GM18508 (cell line): Measurements from ENCODE around the gene GAPDH.
"Not testable (repeated sequence)": the region's sequence is repeated elsewhere in the genome, so short reads cannot be mapped to it uniquely, and the experiment has no call there.

Source experiments
- ATAC-seq: cut with Tn5 transposase; IDR thresholded peaks from one replicate; pipeline ENCODE4 v1.9.1; 2021; ENCODE audit warnings: moderate number of reproducible peaks; ENCODE audit not compliant: insufficient read depth, unreplicated experiment

Gene GAPDH

DNA sequence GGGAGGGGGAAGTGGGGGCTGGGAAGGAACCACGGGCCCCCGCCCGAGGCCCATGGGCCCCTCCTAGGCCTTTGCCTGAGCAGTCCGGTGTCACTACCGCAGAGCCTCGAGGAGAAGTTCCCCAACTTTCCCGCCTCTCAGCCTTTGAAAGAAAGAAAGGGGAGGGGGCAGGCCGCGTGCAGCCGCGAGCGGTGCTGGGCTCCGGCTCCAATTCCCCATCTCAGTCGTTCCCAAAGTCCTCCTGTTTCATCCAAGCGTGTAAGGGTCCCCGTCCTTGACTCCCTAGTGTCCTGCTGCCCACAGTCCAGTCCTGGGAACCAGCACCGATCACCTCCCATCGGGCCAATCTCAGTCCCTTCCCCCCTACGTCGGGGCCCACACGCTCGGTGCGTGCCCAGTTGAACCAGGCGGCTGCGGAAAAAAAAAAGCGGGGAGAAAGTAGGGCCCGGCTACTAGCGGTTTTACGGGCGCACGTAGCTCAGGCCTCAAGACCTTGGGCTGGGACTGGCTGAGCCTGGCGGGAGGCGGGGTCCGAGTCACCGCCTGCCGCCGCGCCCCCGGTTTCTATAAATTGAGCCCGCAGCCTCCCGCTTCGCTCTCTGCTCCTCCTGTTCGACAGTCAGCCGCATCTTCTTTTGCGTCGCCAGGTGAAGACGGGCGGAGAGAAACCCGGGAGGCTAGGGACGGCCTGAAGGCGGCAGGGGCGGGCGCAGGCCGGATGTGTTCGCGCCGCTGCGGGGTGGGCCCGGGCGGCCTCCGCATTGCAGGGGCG is at the start of gene GAPDH:
TSS of gene GAPDH (plus strand) at position 595 of the 772 bp plus-strand sequence. CDS start 316 bp downstream, outside the sequence.
- peak; percentile 40 for ATAC-seq

DNA sequence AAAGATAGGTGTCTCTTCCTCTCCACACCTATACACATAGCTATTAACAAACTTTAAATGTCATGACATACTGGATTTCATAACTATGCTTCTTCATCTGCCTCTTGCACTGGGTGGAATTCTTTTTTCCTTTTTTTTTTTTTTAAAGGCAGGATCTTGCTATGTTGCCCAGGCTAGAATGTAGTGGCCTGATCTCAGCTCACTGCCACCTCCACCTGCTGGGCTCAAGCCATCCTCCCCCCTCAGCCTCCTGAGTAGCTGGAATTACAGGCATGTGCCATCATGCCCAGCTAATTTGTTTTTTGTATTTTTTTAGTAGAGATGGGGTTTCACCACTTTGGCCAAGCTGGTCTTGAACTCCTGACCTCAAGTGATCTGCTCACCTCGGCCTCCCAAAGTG is 46.1 kb upstream of the GAPDH start:
- no peak for ATAC-seq

DNA sequence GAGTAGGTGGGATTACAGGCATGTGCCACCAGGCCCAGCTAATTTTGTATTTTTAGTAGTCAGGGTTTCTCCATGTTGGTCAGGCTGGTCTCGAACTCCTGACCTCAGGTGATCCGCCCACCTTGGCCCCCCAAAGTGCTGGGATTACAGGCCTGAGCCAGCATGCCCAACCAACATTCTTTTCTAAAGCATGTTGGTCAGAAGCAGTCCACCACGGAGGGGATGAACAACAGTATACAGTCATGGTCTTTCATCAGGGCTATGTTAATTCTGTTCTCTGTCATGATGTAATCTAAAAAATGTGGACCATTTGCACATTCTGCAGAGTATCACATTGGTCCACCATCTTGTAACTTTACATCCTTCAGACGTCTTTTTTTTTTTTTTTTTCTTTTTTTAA is 44.9 kb upstream of the GAPDH start:
- no peak for ATAC-seq

DNA sequence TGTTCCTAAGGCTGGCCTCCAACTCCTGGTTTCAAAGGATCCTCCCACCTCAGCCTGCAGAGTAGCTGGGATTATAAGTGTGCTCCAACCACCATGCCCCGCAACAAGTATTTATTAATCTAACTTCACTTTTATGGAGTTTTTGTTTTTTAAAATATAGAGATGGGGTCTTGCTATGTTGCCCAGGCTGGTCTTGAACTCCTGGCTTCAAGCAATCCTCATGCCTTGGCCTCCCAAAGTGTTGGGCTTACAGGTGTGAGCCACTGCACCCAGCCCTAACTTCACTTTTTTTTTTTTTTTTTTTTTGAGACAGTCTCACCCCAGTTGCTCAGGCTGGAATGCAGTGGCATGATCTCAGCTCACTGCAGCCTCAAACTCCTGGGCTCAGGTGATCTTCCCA is 43.6 kb upstream of the GAPDH start:
- ATAC-seq = not testable (repeated sequence)

DNA sequence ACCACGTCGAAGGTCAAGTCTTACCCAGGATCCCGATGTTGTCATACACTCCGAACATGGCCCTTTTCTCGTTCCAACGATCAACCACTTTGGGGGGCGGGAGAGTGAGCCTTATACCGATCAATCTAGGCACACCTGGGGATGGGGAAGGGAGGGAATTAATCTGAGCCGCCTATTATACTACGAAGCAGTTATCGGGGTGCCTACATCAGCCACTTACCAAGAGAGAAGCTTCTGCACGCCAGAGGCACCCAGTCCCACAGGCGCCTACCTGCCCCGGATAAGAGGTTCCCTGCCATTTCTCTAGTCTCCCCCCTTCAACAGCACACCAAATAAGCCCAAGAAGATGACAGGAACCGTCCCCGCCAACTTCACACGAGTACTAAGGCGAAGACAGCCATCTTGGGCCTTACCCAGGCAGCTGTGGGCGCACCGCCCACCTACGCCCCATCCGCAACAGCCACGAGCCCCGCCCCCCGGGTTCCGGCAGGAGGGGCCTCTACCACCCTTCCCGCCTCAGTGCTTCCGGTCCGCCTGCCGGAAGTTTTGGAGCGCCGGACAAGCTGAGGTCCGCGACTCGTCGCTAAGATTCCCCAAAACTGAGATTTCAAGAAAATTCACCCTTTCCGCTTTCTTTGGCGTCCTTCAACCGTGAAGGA is 41.4 kb upstream of the GAPDH start, which contains the start of gene MRPL51:
TSS of gene MRPL51 (minus strand) at position 425 of the 659 bp plus-strand sequence. CDS start at position 299, 126 bp downstream.
- peak; percentile 34 for ATAC-seq

DNA sequence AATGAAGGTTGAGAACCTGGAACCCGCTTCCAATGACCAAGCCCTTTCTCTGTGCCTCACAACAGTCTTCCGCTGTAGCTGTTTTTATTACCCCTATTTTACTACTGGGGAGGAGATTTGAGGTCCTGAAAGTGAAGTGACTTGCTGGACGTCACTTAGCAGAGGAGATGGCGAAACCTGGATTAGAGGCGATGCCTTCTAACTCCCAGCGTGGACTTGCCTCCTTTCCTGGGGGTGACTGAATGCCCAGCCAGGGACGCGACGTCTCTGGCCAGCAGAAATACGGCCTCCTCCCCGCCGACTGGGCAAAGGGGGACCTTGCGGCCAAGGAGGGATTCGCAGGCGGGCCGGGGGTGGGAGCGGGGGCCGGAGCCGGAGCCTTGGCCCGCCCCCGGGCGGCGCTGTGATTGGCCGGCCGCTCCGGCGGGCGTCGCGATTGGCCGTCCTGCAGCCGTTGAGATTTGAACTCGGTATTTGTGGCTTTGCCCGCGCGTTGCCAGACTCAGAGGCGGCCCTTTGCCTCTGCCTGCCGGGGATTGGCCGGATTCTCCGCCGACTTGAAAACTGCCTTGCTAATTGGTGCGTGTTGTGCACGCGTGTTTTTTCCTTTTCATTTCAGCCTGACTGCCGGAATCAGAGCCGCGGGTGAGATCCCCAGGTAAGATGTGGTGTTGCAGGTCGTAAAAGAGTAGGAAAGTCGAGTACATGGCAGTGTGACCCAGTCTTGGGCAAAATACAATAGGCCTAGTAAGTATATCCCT is 40.6 kb upstream of the GAPDH start, which contains the start of gene NCAPD2:
TSS of gene NCAPD2 (plus strand) at position 606 of the 761 bp plus-strand sequence. CDS start 997 bp downstream, outside the sequence.
- ATAC-seq = peak; percentile 79

DNA sequence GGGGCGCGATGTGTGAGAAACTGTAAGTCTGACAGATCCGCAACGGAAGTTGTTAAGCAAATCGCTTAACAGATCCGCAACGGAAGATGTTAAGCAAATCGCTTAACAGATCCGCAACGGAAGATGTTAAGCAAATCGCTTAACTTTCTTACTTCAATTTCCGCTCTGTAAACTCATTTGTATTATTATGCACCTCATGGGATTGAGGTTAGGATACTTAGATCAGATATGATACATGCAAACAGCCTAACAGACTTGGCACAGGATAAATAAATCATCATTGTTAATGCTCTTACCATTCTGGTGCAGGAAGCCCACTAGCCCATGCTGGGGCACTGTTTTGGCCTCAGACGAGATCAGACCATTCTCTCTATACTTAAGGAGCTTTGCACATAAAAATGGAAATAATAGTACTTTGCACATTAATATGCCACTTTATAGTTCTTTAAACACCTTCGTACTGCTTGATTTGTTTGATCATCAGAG is 40.0 kb upstream of the GAPDH start:
- ATAC-seq = no peak

DNA sequence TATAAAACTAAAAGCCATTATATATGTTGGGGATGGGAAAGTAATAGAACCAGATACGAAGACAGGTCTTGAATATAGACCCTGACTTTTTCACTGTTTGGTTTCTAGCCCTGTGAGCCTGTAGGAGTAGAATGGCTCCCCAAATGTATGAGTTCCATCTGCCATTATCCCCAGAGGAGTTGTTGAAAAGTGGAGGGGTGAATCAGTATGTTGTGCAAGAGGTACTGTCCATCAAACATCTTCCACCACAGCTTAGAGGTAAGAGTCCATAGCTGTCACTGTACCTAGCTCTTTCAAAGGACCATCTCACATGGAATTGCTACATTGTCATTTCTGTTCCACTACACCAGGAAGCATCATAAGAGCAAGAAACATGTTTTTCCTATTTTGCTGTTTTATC is 39.3 kb upstream of the GAPDH start:
- ATAC-seq = no peak

DNA sequence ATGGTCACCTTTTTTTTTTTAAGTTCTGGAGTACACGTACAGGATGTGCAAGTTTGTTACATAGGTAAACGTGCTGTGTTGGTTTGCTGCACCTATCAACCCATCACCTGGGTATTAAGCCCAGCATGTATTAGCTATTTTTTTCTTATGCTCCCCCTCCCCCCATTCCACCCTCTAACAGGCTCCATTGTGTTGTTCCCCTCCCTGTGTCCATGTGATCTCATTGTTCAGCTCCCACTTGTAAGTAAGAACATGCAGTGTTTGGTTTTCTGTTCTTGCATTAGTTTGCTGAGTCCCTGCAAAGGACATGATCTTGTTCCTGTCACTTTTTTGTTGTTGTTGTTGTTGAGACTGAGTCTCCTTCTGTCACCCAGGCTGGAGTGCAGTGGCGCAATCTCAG is 37.0 kb upstream of the GAPDH start:
- not testable (repeated sequence) for ATAC-seq

DNA sequence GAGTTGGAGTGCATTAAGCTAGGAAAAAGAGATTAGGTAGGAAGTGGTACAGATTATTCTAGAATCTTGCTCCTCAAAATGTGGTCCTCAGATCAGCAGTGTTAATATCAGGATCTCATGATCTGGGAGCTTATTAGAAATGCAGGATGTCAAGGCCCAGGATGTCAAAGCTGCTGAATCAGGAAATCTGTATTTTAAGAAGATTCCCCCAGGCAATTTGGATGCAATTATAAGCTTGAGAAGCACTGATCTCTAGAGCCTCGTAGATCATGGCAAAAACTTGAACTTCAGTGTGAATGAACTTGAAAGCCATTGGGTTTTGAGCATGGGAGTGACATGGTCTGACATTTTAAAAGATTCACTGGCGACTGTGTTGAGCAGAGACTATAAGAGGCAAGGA is 33.9 kb upstream of the GAPDH start:
- ATAC-seq = no peak

DNA sequence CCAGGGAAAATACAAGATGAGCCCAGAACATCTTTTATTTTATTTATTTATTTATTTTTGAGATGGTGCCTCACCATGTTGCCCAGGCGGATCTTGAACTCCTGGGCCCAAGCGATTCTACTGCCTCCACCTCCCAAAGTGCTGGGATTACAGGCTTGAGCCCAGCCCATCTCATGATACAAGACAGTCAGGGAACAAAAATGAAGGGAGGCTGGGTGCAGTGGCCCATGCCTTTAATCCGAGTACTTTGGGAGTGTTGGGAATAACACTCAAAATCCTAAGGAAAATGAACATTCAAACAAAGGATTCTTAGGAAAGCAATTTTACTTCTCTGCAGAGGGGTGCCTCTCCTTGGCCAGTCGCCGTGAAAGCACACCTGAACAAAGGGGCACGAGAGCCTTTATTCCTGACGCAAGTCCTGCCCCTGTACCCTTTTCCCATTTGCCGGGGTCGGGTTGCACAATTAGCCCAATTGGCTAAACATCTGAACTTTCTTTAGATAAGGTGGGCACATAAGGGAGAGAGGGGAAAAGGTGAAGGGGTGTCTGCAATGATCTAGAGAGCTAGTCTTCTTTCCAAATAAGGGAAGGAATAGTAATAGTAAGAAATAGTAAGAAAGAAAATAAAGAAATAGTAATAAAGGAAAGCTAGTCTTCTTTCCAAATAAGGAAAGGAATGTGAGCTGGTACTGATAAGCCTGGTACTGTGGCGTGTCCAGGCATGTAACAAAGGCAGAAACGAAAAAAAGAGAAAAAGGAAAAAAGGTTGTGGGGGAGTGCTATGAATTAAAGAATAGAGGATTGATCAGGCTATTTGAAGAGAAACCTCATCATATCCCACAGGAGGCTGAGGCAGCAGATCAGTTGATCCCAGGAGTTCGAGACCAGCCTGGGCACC is 27.0 kb upstream of the GAPDH start:
- no peak for ATAC-seq

DNA sequence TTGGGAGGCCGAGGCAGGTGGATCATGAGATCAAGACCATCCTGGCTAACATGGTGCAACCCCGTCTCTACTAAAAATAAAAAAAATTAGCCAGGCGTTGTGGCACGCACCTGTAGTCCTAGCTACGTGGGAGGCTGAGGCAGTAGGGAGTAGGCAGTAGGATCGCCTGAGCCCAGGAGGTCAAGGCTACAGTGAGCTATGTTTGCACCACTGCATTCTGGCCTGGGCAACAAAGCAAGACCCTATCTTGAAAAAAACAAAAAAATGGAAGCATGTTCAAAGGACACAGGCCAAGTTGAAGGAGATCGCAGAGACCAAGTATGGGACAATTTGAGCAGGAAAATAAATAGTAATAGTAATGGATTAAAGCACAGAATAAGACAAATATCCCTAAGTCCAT is 26.2 kb upstream of the GAPDH start:
- ATAC-seq = no peak

DNA sequence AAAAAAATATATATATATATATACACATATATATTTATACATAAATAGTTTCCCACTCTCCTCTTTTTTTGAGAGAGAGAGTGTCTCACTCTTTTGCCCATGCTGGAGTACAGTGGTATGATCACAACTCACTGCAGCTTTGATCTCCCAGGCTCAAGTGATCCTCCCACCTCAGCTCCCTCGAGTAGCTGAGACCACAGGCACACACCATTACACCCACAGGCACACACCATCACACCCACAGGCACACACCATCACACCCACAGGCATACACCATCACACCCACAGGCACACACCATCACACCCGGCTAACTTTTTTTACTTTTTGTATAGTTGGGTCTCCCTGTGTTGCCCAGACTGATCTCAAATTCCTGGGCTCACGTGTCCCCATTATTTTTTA is 14.1 kb upstream of the GAPDH start:
- no peak for ATAC-seq

DNA sequence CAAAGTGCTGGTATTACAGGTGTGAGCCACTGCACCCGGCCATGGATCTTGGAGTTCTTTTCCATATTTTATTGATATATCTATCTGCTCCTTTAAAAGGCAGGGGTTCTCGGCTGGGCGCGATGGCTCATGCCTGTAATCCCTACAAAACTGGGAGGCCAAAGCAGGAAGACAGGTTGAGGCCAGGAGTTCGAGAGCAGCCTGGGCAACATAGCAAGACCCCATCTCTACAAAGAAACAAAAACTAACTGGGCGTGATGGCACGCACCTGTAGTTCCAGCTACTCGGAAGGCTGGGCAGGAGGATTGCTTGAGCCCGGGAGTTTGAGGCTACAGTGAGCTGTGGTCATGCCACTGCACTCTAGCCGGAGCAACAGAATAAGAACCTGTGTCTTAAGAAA is 12.1 kb upstream of the GAPDH start:
- ATAC-seq = no peak

DNA sequence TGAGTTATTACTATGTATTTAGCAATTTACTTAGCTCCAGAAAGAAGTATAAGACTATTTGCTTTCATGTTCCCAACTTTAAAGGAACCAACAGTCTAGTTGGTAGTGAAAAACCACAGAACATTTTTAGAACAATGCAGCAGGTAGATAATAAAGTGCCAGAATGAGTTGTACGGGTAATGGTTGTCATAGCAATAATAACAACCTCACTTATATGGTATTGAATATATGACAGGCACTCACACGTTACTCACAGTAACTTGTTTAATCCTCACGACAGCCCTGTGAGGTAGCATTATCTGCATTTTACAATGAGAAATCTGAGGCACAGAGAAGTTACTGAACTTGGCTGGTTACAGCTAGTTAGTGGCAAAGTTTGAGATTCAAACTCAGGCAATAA is 10.6 kb upstream of the GAPDH start:
- no peak for ATAC-seq

DNA sequence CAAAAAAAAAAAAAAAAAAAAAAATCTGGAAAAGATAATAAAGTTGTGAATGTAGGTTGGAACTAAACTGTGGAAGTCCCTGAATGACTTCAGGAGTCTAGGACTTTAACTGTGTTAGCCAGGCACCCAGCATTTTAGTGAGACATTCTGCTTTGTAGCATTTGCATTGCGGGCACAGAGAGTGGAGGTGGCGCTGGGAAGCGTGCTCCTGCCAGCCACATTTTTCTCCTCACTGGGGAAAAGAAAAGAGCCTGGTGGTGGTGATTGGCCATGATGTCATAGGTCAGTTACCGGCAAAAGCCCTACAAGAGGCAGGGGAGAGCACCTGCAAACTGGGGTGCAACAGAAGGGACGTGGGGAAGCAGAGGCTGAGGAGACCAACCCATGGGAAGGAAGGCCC is 9.7 kb upstream of the GAPDH start:
- ATAC-seq = no peak

DNA sequence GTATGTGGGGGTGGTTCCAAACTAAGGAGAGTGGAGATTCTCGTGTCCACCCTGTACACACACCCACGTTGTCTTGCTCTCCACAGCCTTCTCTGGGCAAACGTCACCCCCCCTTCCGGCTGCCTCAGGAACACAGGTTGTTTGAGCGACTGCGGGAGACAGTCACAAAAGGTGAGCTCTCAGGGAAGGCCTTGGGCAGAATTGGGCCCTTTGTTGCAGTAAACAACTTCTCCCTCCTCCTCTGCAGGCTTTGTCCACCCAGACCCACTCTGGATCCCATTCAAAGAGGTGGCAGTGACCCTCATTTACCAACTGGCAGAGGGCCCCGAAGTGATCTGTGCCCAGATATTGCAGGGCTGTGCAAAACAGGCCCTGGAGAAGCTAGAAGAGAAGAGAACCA is 8.1 kb upstream of the GAPDH start:
- no peak for ATAC-seq

DNA sequence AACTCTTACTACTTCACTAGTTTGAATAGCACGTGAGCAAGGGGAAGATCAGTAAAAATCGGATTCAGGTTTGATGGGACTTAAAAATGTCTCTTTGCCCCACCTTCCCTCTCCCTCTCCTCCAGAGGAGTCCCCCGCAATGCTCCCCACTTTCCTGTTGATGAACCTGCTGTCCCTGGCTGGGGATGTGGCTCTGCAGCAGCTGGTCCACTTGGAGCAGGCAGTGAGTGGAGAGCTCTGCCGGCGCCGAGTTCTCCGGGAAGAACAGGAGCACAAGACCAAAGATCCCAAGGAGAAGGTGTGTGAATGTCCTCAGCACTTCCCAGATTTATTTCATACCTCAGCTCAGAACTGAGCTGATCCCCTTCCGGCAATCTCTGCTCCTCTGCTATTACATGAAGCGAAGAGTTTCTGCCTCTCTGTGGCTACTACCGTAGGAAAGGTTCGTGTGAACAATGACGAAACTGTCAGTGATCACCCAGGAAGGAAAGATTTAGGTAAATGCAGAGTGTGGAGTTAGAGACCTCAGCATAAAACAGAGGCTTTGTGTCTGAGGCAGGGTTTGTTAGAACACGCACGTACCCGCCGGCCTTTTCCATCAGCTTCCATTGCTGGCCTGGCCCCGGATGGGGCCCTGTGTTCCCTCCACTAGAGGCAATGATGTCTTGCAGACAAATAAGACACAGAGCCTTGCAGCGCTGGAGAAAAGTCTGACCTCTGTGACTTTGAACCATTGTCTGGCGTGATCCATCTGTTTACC is 7.4 kb upstream of the GAPDH start:
- no peak for ATAC-seq

DNA sequence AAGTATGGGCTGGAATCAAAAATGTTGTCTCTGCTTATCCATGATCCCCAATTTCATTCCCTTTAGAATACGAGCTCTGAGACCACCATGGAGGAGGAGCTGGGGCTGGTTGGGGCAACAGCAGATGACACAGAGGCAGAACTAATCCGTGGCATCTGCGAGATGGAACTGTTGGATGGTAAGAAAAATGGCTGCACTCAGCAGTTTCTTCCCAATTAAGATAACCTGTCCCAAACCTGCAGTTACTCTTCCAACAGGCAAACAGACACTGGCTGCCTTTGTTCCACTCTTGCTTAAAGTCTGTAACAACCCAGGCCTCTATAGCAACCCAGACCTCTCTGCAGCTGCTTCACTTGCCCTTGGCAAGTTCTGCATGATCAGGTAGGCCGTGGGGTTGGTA is 6.6 kb upstream of the GAPDH start:
- ATAC-seq = no peak
